HepG2 (cell line): ENCODE measurements around the gene ZMYND8. TPM values are rescaled to one million over a fixed set of nuclear protein-coding genes. Genes with fewer than 3 reads are reported as not detected.

Experiments used
- BCL6 ChIP-seq: IDR thresholded peaks from 2 replicates; pipeline ENCODE4 v1.6.1; 2016; ENCODE audit warnings: missing genetic modification reagents, missing compliant biosample characterization
- CREM ChIP-seq, 2 experiments: sonication (generic) in 1 of 2; formaldehyde crosslinking in 1 of 2; IDR thresholded peaks; 2 replicates each; pipeline versions ENCODE4 v1.4.0 to v1.6.1; 2016 to 2020; ENCODE audit warnings: antibody characterized with exemption in 1 of 2, mild to moderate bottlenecking in 1 of 2, missing genetic modification reagents in 1 of 2
- EEA1 ChIP-seq: sonication (generic); formaldehyde crosslinking; IDR thresholded peaks from 2 replicates; pipeline ENCODE4 v1.5.1; 2020; ENCODE audit warnings: mild to moderate bottlenecking, missing genetic modification reagents, borderline replicate concordance
- EED ChIP-seq: sonication (generic); formaldehyde crosslinking; IDR thresholded peaks from 2 replicates; pipeline ENCODE4 v1.5.0; 2020; ENCODE audit warnings: mild to moderate bottlenecking, missing genetic modification reagents
- FOXA1 ChIP-seq, 2 experiments: fragments of 450-650 bp in 1 of 2; sonication (generic) in 1 of 2; formaldehyde crosslinking in 1 of 2; IDR thresholded peaks; 2 replicates each; pipeline versions ENCODE4 v1.4.0 to v1.6.1; 2016 to 2020; ENCODE audit warnings: missing genetic modification reagents in 1 of 2
- HES4 ChIP-seq: sonication (generic); formaldehyde crosslinking; IDR thresholded peaks from 2 replicates; pipeline ENCODE4 v1.9.0; 2021; ENCODE audit warnings: mild to moderate bottlenecking, missing genetic modification reagents, borderline replicate concordance
- NONO ChIP-seq, 2 experiments: fragments of 450-650 bp in 1 of 2; sonication (generic) in 1 of 2; formaldehyde crosslinking in 1 of 2; IDR thresholded peaks in 1 of 2; conservative IDR thresholded peaks in 1 of 2; 2 replicates each; pipeline versions ENCODE4 v1.6.1 to v1.8.0; 2017 to 2022; ENCODE audit warnings: mild to moderate bottlenecking in 1 of 2, missing genetic modification reagents in 1 of 2, moderate library complexity in 1 of 2
- ONECUT2 ChIP-seq: sonication (generic); formaldehyde crosslinking; IDR thresholded peaks from 2 replicates; pipeline ENCODE4 v1.4.0; 2020; ENCODE audit warnings: missing genetic modification reagents
- TARDBP ChIP-seq: sonication (generic); formaldehyde crosslinking; IDR thresholded peaks from 2 replicates; pipeline ENCODE4 v1.8.0; 2022; ENCODE audit warnings: mild to moderate bottlenecking, missing genetic modification reagents
- ZBTB21 ChIP-seq: sonication (generic); formaldehyde crosslinking; IDR thresholded peaks from 2 replicates; pipeline ENCODE4 v1.4.0; 2020; ENCODE audit warnings: missing genetic modification reagents
- ZEB1 ChIP-seq: IDR thresholded peaks from 2 replicates; pipeline ENCODE4 v1.6.1; 2012; ENCODE audit warnings: mild to moderate bottlenecking, low read depth, inconsistent platforms; ENCODE audit not compliant: insufficient replicate concordance
- ZFYVE20 ChIP-seq: sonication (generic); formaldehyde crosslinking; IDR thresholded peaks from 2 replicates; pipeline ENCODE4 v1.8.0; 2023; ENCODE audit warnings: low read depth, mild to moderate bottlenecking, moderate library complexity, missing genetic modification reagents, borderline replicate concordance
- ZNF10 ChIP-seq: sonication (generic); formaldehyde crosslinking; IDR thresholded peaks from 2 replicates; pipeline ENCODE4 v1.4.0; 2020; ENCODE audit warnings: mild to moderate bottlenecking, low read depth, missing genetic modification reagents, borderline replicate concordance
- ZNF256 ChIP-seq: sonication (generic); formaldehyde crosslinking; conservative IDR thresholded peaks from 2 replicates; pipeline ENCODE4 v1.4.0; 2020; ENCODE audit warnings: missing genetic modification reagents
- ZNF780A ChIP-seq: sonication (generic); formaldehyde crosslinking; IDR thresholded peaks from 2 replicates; pipeline ENCODE4 v1.8.0; 2022; ENCODE audit warnings: mild to moderate bottlenecking, missing genetic modification reagents, moderate library complexity
- polyA plus RNA-seq, 8 experiments: library from polyadenylated mRNA; depleted of rRNA in 3 of 8; stranded (reverse) in 7 of 8; unstranded in 1 of 8; fragments of >200 nt; fragmentation: Illumina TruSeq in 4 of 8; extraction: Trizol in 4 of 8; gene quantifications; 2 replicates each; pipeline versions ENCODE4 v1.2.1 to v1.2.3, GENCODE V29; 2011 to 2016; ENCODE audit warnings: low read depth in 4 of 8, missing spikeins in 1 of 8, mixed read lengths in 1 of 8; ENCODE audit not compliant: insufficient read depth in 1 of 8
- total RNA-seq, 5 experiments: library from RNA; depleted of rRNA; stranded (reverse); fragments of >200 nt; fragmentation: Illumina TruSeq; extraction: Trizol; gene quantifications; 2 replicates each; pipeline ENCODE4 v1.2.3, GENCODE V29; 2016; ENCODE audit warnings: low read depth in 1 of 5
- TF ChIP-seq, protein P1 (sequence below): sonication (generic); formaldehyde crosslinking; IDR thresholded peaks from 2 replicates; pipeline ENCODE4 v1.5.1; 2020; ENCODE audit warnings: mild to moderate bottlenecking, missing genetic modification reagents, borderline replicate concordance
- TF ChIP-seq, protein P2 (sequence below), 2 experiments: sonication (generic) in 1 of 2; formaldehyde crosslinking in 1 of 2; IDR thresholded peaks; 2 replicates each; pipeline versions ENCODE4 v1.6.1 to v1.9.0; 2014 to 2022; ENCODE audit warnings: antibody characterized with exemption in 1 of 2, borderline replicate concordance in 1 of 2, inconsistent platforms in 1 of 2, low read depth in 1 of 2, missing genetic modification reagents in 1 of 2
- TF ChIP-seq, protein P3 (sequence below): sonication (generic); formaldehyde crosslinking; IDR thresholded peaks from 2 replicates; pipeline ENCODE4 v1.4.0; 2020; ENCODE audit warnings: missing genetic modification reagents

Gene ZMYND8
- total and polyA plus RNA-seq, 2 of the 13 experiments (the other 11 are each of a cell fraction or from before 2014, with no cell fraction given): 53.9 to 84.7 TPM

DNA sequence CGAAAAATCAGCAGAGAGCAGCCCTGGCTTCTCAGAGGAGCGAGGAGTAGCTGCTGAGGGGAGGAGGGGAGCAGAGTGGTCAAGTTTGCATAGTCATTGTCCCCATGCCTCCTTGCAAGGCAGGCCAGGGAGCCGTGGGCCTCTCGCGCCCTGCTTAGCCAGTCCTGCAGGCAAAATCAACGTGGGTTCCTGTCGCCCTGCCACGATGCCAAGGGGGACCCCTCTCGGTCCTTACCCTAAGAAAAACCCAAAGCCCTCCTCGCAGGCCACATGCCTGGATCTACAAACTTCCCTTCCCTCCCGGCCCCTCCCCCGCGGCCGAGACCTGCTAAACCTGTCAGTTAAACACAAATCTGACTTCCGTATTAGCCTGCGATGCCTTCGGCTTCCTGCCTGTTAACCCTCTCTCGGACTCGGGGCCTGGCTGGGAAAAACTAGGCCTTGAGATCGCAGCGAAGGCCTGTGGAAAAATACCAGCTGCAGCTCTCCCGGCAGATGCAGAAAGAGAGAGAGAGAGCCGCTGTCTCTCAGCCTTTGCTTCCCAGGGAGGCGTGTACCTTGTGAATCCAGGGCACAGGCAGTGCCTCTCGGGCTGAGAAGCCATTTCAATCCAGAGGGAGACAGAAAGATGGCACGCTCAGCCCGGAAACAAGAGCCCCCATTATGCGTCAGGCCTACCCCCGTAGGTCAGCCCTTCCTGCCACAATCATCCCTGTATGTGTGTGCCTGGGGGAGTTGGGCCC, 968 bp upstream of the ZMYND8 start (continued):
- TF ChIP-seq NONO (IDR thresholded peaks at IDR 0.05) (no peak), NONO (CRISPR knock-in tag; conservative IDR thresholded peaks at IDR 0.05) (peak; percentile 100), ZNF256 (CRISPR knock-in tag) (peak; percentile 98), ZEB1 (no peak), BCL6 (CRISPR knock-in tag) (peak; percentile 84), ZFYVE20 (CRISPR knock-in tag) (0 out of 2 replicates have a peak, but pooled peaks have one; percentile 27), CREM (IDR thresholded peaks at IDR 0.05) (peak; percentile 77), CREM (CRISPR knock-in tag; IDR thresholded peaks at IDR 0.05) (no peak), HES4 (CRISPR knock-in tag) (no peak; the same call in 1 of the 2 replicates), ZNF780A (peak; percentile 89; the same call in 1 of the 2 replicates), ZNF10 (CRISPR knock-in tag) (0 out of 2 replicates have a peak, but pooled peaks have one; percentile 26), ONECUT2 (peak; percentile 64), EED (CRISPR knock-in tag) (0 out of 2 replicates have a peak, but pooled peaks have one; percentile 15), FOXA1 (IDR thresholded peaks at IDR 0.05) (no peak), FOXA1 (CRISPR knock-in tag; IDR thresholded peaks at IDR 0.05) (peak; percentile 67), TARDBP (CRISPR knock-in tag) (peak; percentile 99), EEA1 (peak; percentile 93; the same call in 1 of the 2 replicates), ZBTB21 (peak; percentile 83)
- TF ChIP-seq, protein P1, sequence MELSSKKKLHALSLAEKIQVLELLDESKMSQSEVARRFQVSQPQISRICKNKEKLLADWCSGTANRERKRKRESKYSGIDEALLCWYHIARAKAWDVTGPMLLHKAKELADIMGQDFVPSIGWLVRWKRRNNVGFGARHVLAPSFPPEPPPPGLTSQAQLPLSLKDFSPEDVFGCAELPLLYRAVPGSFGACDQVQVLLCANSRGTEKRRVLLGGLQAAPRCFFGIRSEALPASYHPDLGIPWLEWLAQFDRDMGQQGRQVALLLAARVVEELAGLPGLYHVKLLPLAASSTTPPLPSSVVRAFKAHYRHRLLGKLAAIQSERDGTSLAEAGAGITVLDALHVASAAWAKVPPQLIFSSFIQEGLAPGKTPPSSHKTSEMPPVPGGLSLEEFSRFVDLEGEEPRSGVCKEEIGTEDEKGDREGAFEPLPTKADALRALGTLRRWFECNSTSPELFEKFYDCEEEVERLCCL (CRISPR knock-in tag): no peak
- TF ChIP-seq, protein P2, sequence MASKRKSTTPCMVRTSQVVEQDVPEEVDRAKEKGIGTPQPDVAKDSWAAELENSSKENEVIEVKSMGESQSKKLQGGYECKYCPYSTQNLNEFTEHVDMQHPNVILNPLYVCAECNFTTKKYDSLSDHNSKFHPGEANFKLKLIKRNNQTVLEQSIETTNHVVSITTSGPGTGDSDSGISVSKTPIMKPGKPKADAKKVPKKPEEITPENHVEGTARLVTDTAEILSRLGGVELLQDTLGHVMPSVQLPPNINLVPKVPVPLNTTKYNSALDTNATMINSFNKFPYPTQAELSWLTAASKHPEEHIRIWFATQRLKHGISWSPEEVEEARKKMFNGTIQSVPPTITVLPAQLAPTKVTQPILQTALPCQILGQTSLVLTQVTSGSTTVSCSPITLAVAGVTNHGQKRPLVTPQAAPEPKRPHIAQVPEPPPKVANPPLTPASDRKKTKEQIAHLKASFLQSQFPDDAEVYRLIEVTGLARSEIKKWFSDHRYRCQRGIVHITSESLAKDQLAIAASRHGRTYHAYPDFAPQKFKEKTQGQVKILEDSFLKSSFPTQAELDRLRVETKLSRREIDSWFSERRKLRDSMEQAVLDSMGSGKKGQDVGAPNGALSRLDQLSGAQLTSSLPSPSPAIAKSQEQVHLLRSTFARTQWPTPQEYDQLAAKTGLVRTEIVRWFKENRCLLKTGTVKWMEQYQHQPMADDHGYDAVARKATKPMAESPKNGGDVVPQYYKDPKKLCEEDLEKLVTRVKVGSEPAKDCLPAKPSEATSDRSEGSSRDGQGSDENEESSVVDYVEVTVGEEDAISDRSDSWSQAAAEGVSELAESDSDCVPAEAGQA (IDR thresholded peaks at IDR 0.05; ENCODE audit: low read depth): peak; percentile 86
- TF ChIP-seq, protein P2 (CRISPR knock-in tag; IDR thresholded peaks at IDR 0.05; ENCODE audit: borderline replicate concordance): peak; percentile 97
- TF ChIP-seq, protein P3, sequence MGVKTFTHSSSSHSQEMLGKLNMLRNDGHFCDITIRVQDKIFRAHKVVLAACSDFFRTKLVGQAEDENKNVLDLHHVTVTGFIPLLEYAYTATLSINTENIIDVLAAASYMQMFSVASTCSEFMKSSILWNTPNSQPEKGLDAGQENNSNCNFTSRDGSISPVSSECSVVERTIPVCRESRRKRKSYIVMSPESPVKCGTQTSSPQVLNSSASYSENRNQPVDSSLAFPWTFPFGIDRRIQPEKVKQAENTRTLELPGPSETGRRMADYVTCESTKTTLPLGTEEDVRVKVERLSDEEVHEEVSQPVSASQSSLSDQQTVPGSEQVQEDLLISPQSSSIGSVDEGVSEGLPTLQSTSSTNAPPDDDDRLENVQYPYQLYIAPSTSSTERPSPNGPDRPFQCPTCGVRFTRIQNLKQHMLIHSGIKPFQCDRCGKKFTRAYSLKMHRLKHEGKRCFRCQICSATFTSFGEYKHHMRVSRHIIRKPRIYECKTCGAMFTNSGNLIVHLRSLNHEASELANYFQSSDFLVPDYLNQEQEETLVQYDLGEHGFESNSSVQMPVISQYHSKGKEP (CRISPR knock-in tag): peak; percentile 20; the same call in 1 of the 2 replicates
